Erythroblast (primary cell): ENCODE measurements around the gene RGMB.

Experiments used
- GATA1 ChIP-seq: IDR thresholded peaks from 2 replicates; pipeline ENCODE4 v1.6.1; 2011; ENCODE audit warnings: low read depth, mild to moderate bottlenecking, control low read depth, low read length, moderate library complexity
- POLR2A ChIP-seq: IDR thresholded peaks from 2 replicates; pipeline ENCODE4 v1.6.1; 2011; ENCODE audit warnings: mild to moderate bottlenecking, low read length

DNA sequence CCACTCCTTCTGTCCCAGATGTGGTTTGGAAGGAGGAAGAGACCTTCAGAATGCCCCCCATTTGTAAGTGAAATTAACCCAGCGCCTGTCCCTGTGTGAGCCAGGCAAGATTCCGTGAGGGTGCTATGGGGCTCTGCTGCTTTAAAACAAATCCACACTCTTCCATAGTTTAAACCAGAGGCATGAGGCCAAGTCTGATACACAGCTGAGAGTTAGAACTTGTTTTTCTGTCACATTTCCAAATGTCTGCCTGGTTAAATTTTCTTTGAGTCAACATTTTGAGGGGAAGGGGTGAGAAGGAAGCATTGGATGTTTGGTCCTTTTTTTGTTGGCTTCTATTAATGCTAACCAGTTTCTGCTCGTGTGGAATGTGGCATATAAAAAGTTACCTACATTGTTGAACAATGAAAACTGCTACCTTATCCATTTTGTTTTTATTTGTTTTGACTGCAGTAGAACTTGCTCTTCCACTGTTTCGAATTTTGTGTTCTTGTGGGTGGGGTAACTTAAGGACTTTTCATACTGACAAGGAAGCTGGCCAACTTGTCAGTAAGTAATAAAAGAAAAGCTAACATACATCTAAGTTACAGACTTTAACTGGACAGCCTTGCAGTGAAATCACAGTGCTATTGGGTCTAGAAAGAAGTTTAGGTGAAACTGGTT lies 12.9 kb downstream of the RGMB start:
- TF ChIP-seq POLR2A = no peak
- TF ChIP-seq GATA1 = no peak
